Tibial nerve (tissue), 3 donors: ENCODE measurements around the gene TMEM169.

ENCODE experiments used
- POLR2A ChIP-seq, 2 donors: fragments of 450-650 bp; IDR thresholded peaks; one replicate each; pipeline ENCODE4 v1.6.1; 2017; ENCODE audit warnings: antibody characterized with exemption in 2 of 2, mild to moderate bottlenecking in 2 of 2, moderate library complexity in 2 of 2
- TF ChIP-seq, protein P1 (sequence below), 5 experiments: fragments of 200-600 bp in 3 of 5; fragments of 450-650 bp in 2 of 5; sonication (generic) in 3 of 5; IDR thresholded peaks; one replicate each; pipeline ENCODE4 v1.5.1; 2016 to 2019; ENCODE audit warnings: antibody characterized with exemption in 5 of 5, mild to moderate bottlenecking in 3 of 5, moderate library complexity in 2 of 5

DNA sequence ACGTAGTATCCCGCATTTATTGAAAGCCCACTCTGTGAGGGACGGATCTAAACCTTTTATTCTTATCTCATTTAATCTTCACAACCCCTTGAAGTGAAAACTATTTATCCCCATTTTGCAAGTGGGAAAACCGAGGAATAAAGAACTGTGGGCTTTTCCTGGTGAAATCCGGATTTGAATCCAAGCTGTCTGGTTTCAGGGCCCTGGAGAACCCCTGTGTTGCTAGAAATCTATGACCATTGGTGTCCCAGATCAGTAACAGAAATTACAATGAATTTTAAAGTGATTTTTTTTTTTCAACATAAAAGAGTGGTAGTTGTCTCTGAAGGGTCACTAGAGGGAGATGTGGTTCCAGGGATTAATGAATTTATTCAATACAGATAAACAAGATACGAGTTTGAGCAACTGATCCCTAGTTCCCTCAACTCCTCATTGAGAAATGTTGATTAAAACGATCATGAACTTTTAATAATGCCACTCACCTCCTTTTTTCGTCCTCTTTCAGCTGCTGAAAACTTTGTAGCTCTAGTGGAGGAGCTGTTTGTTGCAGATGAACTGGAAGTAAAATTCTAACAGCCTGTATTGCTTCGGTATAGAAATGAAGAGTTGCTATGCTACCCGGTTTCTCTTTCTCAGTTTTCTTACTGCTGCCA lies 28.4 kb downstream of the TMEM169 start:
- TF ChIP-seq, protein P1, sequence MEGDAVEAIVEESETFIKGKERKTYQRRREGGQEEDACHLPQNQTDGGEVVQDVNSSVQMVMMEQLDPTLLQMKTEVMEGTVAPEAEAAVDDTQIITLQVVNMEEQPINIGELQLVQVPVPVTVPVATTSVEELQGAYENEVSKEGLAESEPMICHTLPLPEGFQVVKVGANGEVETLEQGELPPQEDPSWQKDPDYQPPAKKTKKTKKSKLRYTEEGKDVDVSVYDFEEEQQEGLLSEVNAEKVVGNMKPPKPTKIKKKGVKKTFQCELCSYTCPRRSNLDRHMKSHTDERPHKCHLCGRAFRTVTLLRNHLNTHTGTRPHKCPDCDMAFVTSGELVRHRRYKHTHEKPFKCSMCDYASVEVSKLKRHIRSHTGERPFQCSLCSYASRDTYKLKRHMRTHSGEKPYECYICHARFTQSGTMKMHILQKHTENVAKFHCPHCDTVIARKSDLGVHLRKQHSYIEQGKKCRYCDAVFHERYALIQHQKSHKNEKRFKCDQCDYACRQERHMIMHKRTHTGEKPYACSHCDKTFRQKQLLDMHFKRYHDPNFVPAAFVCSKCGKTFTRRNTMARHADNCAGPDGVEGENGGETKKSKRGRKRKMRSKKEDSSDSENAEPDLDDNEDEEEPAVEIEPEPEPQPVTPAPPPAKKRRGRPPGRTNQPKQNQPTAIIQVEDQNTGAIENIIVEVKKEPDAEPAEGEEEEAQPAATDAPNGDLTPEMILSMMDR (IDR thresholded peaks at IDR 0.05): peak; percentile 24 to 40 (median 37)
- TF ChIP-seq POLR2A (IDR thresholded peaks at IDR 0.05): no peak
